GM13977 (cell line): Measurements from ENCODE around the gene TAF3.

Experiments
- DNase-seq: peaks from one replicate; pipeline ENCODE4 v3.0.0; 2012; ENCODE audit warnings: low spot score
- CTCF ChIP-seq: IDR thresholded peaks from 2 replicates; pipeline ENCODE4 v1.5.1; 2012; ENCODE audit warnings: mild to moderate bottlenecking, control low read depth; ENCODE audit not compliant: insufficient read depth; ENCODE audit errors: extremely low read depth, missing control alignments
- in situ Hi-C: fragments of 300-500 bp; cut with MboI; formaldehyde crosslinking; loops from one replicate; pipeline ENCODE4 v1.12.0; 2022; ENCODE audit warnings: low sequenced_read_pairs, low pct_unique_long_range_greater_than_20kb, mixed read lengths, inconsistent platforms; ENCODE audit not compliant: unreplicated experiment

TAF3 gene

GRCh38 chr10:8042721-8043568, 224.6 kb downstream of the TAF3 start:
- TF ChIP-seq CTCF = no peak
- in situ Hi-C loops = loop anchor here (25.0 kb wide), 2 partner anchors 419 to 1169 kb away; no protein-coding TSS in a partner anchor
- no peak for DNase-seq

GRCh38 chr10:8043569-8044306, 225.4 kb downstream of the TAF3 start:
- in situ Hi-C loops = loop anchor here (25.0 kb wide), 2 partner anchors 419 to 1169 kb away; no protein-coding TSS in a partner anchor
- peak; percentile 46 for TF ChIP-seq CTCF
- DNase-seq = peak; percentile 57

GRCh38 chr10:8044331-8044907, 226.1 kb downstream of the TAF3 start:
- DNase-seq = no peak
- in situ Hi-C loops = loop anchor here (25.0 kb wide), 2 partner anchors 418 to 1168 kb away; no protein-coding TSS in a partner anchor
- no peak for TF ChIP-seq CTCF

- no peak for TF ChIP-seq CTCF
- in situ Hi-C loops = loop anchor here (25.0 kb wide), 2 partner anchors 417 to 1167 kb away; no protein-coding TSS in a partner anchor
- peak; percentile 61 for DNase-seq
Measured at GRCh38 chr10:8044908-8045725, 226.8 kb downstream of the TAF3 start.

GRCh38 chr10:8045726-8046494, 227.6 kb downstream of the TAF3 start:
- in situ Hi-C loops = loop anchor here (25.0 kb wide), 2 partner anchors 416 to 1166 kb away; no protein-coding TSS in a partner anchor
- no peak for TF ChIP-seq CTCF

More at GRCh38 chr10:8045726-8046494, 227.6 kb downstream of the TAF3 start:
- DNase-seq = no peak
